NT2/D1 (cell line): ENCODE results near the gene OAS3.

Source experiments
- SUZ12 ChIP-seq: IDR thresholded peaks from 2 replicates; pipeline ENCODE4 v1.6.1; 2011; ENCODE audit not compliant: insufficient read length, insufficient read depth; ENCODE audit errors: extremely low read depth
- YY1 ChIP-seq: IDR thresholded peaks from 2 replicates; pipeline ENCODE4 v1.6.1; 2011; ENCODE audit not compliant: insufficient read length, insufficient read depth
- ZNF274 ChIP-seq: IDR thresholded peaks from 2 replicates; pipeline ENCODE4 v1.6.1; 2011; ENCODE audit warnings: mild to moderate bottlenecking, low read depth, low read length

DNA sequence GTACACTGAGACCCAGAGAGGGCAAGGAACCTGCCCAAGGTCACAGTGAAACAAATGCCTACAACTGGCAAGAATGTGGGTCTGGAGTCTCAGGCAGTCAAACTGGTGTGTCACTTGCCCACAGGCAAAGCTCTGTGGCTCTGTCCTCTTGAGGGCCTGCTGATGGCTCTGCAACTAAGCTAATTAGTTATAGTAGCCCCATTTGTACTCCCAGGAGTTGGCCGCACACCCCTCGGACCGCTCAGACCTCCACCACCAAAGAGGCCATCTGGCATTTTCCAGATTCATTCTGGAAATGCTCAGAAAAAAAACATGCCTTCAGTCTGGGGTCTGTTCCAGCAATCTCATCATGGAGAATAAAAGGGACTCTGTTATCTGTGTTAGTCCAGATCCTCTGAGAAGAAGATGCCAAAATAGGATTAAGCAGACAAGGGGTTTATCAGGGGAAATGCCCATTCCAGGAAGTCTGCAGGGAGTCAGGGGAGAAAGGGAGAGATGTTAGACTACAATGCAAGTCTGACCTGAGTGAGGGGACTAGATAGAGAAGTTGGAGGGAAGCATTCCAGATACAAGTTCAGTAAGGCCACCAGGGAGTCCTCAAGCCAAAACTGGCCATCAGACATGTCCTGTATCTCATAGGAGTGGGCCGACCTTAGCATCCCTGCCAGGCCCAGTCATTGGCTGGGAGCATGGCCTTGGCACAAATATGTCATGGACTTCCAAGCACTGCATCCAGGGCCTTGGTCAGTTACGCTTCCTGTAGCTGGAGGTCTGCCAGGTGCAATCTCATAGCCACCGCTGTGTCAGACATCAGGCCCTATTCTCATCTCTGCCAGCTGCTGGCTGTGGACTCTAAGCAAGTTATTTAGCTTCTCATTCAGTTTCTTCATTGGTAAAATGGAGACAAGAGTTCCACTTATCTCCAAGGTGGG lies 46.9 kb upstream of the OAS3 start:
- no peak for TF ChIP-seq ZNF274
- TF ChIP-seq SUZ12: no peak
- no peak for TF ChIP-seq YY1
